Neural cell (in vitro differentiated cells): ENCODE data around the gene SEMA6A. TPM values are rescaled to one million over a fixed set of nuclear protein-coding genes. Genes with fewer than 3 reads are reported as not detected.

Experiments
- H2AFZ ChIP-seq: fragments of 200-600, 300-800 bp; sonication (generic), shearing (Covaris generic); 2 replicates; pipeline ENCODE4 v1.6.0; 2014; ENCODE audit warnings: low read depth, mild to moderate bottlenecking, antibody characterized with exemption, low read length, moderate library complexity
- H3F3A ChIP-seq: fragments of 200-600 bp; shearing (Covaris generic); 2 replicates; pipeline ENCODE4 v1.6.1; 2016; ENCODE audit warnings: mild to moderate bottlenecking, moderate library complexity, mixed read lengths, antibody characterized with exemption, low read length; ENCODE audit not compliant: insufficient read depth, poor library complexity, severe bottlenecking
- H3K27ac ChIP-seq: fragments of 200-600, 300-800 bp; sonication (generic), shearing (Covaris generic); 2 replicates; pipeline ENCODE4 v1.5.1; 2014; ENCODE audit warnings: mild to moderate bottlenecking, low read length, moderate library complexity
- H3K27me3 ChIP-seq: fragments of 300-800, 200-600 bp; sonication (generic), shearing (Covaris generic); 2 replicates; pipeline ENCODE4 v1.6.0; 2014; ENCODE audit warnings: mild to moderate bottlenecking, low read depth, low read length, moderate library complexity; ENCODE audit not compliant: insufficient read depth
- H3K36me3 ChIP-seq: fragments of 300-800, 200-600 bp; sonication (generic), shearing (Covaris generic); 2 replicates; pipeline ENCODE4 v1.5.1; 2014; ENCODE audit warnings: mild to moderate bottlenecking, antibody characterized with exemption, low read length, moderate library complexity; ENCODE audit not compliant: insufficient read depth
- H3K4me2 ChIP-seq: fragments of 300-800, 200-600 bp; sonication (generic), shearing (Covaris generic); 2 replicates; pipeline ENCODE4 v1.6.0; 2014; ENCODE audit warnings: mild to moderate bottlenecking, low read length
- H3K4me3 ChIP-seq: fragments of 300-800, 200-600 bp; sonication (generic), shearing (Covaris generic); 2 replicates; pipeline ENCODE4 v1.5.1; 2014; ENCODE audit warnings: mild to moderate bottlenecking, low read length, moderate library complexity
- H3K79me2 ChIP-seq: fragments of 200-600 bp; shearing (Covaris generic); replicated peaks from 2 replicates; pipeline ENCODE4 v1.6.0; 2014; ENCODE audit warnings: mild to moderate bottlenecking, low read length, moderate library complexity; ENCODE audit not compliant: insufficient read depth
- H3K9ac ChIP-seq: fragments of 300-800, 200-600 bp; sonication (generic), shearing (Covaris generic); 2 replicates; pipeline ENCODE4 v1.6.1; 2016; ENCODE audit warnings: mild to moderate bottlenecking, low read length, mixed read lengths
- H3K9me2 ChIP-seq: fragments of 200-600 bp; shearing (Covaris generic); 2 replicates; pipeline ENCODE4 v1.6.1; 2016; ENCODE audit warnings: mild to moderate bottlenecking, low read length, mixed read lengths; ENCODE audit not compliant: insufficient read depth
- H3K9me3 ChIP-seq: fragments of 200-600, 300-800 bp; sonication (generic), shearing (Covaris generic); 2 replicates; pipeline ENCODE4 v1.6.1; 2016; ENCODE audit warnings: mild to moderate bottlenecking, mixed run types, low read length, moderate library complexity, mixed read lengths
- H4K20me1 ChIP-seq: fragments of 200-600 bp; shearing (Covaris generic); 2 replicates; pipeline ENCODE4 v1.6.1; 2016; ENCODE audit warnings: mild to moderate bottlenecking, mixed run types; ENCODE audit not compliant: insufficient read depth
- EP300 ChIP-seq: fragments of 450-650 bp; conservative IDR thresholded peaks from 2 replicates; pipeline ENCODE4 v1.6.1; 2014; ENCODE audit warnings: antibody characterized with exemption, mild to moderate bottlenecking, moderate library complexity; ENCODE audit not compliant: poor library complexity, severe bottlenecking
- EZH2 ChIP-seq: fragments of 200-600, 300-800 bp; shearing (Covaris generic), sonication (generic); IDR thresholded peaks from 2 replicates; pipeline ENCODE4 v1.6.1; 2014; ENCODE audit warnings: antibody characterized with exemption, low read length, borderline replicate concordance, mild to moderate bottlenecking; ENCODE audit not compliant: insufficient read depth, poor library complexity, severe bottlenecking
- MXI1 ChIP-seq: fragments of 450-650 bp; conservative IDR thresholded peaks from 2 replicates; pipeline ENCODE4 v1.6.1; 2014; ENCODE audit warnings: antibody characterized with exemption, mild to moderate bottlenecking; ENCODE audit not compliant: poor library complexity, severe bottlenecking
- POLR2AphosphoS5 ChIP-seq: IDR thresholded peaks from 2 replicates; pipeline ENCODE4 v1.6.1; 2012
- RAD21 ChIP-seq: fragments of 450-650 bp; conservative IDR thresholded peaks from 2 replicates; pipeline ENCODE4 v1.6.1; 2014; ENCODE audit warnings: antibody characterized with exemption, mild to moderate bottlenecking, moderate library complexity
- REST ChIP-seq: IDR thresholded peaks from 2 replicates; pipeline ENCODE4 v1.6.1; 2012; ENCODE audit warnings: borderline replicate concordance
- SMC3 ChIP-seq: fragments of 450-650 bp; conservative IDR thresholded peaks from 2 replicates; pipeline ENCODE4 v1.6.1; 2014; ENCODE audit warnings: antibody characterized with exemption, mild to moderate bottlenecking, moderate library complexity; ENCODE audit not compliant: poor library complexity
- TAF1 ChIP-seq: IDR thresholded peaks from 2 replicates; pipeline ENCODE4 v1.6.1; 2012; ENCODE audit warnings: low read depth
- polyA plus RNA-seq: library from polyadenylated mRNA; depleted of rRNA; stranded (reverse); fragments of >200 nt; gene quantifications from 2 replicates; pipeline ENCODE4 v1.2.3, GENCODE V29; 2014
- TF ChIP-seq, protein P1 (sequence below): fragments of 450-650 bp; IDR thresholded peaks from 2 replicates; pipeline ENCODE4 v1.5.1; 2014; ENCODE audit warnings: antibody characterized with exemption, mild to moderate bottlenecking, moderate library complexity; ENCODE audit not compliant: poor library complexity, severe bottlenecking

SEMA6A gene
- polyA plus RNA-seq, 1 donor from 2014 or later = 6.5 TPM

DNA sequence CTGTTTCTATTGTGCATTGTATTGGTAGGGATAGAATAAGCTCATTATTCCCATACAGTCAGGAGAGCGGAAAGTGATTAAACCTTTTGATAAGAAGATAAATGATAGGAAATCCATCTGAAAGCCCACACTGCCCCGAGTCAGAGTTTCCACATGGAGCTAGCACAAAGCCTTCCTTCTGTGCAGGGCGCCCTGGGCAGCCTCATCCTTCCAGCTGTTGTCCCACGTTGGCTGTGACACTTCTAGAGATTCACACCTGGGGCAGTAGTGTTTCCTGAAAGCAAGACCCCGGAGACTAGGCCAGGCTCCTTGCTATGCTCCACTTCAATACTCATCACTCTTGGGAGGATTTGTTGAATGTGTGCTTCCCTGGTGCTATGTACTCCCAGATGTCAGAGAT is 172.4 kb downstream of the SEMA6A start:
- Histone ChIP-seq H3K9ac (no peak overlapping the region), H3K36me3 (no peaks in the 10 kb centered on the region), H3F3A (no peaks in the 10 kb centered on the region), H3K9me3 (no peaks in the 10 kb centered on the region), H3K79me2 (no peaks in the 10 kb centered on the region), H2AFZ (no peak overlapping the region), H3K9me2 (no peaks in the 10 kb centered on the region), H3K27me3 (no peaks in the 10 kb centered on the region), H3K27ac (no peak overlapping the region), H3K4me2 (no peak overlapping the region), H4K20me1 (no peaks in the 10 kb centered on the region), H3K4me3 (no peak overlapping the region)
- TF ChIP-seq POLR2AphosphoS5 (no peak), RAD21 (no peak), MXI1 (no peak), TAF1 (no peak), SMC3 (no peak), EP300 (no peak), REST (no peak), EZH2 (no peak)
- TF ChIP-seq, protein P1, sequence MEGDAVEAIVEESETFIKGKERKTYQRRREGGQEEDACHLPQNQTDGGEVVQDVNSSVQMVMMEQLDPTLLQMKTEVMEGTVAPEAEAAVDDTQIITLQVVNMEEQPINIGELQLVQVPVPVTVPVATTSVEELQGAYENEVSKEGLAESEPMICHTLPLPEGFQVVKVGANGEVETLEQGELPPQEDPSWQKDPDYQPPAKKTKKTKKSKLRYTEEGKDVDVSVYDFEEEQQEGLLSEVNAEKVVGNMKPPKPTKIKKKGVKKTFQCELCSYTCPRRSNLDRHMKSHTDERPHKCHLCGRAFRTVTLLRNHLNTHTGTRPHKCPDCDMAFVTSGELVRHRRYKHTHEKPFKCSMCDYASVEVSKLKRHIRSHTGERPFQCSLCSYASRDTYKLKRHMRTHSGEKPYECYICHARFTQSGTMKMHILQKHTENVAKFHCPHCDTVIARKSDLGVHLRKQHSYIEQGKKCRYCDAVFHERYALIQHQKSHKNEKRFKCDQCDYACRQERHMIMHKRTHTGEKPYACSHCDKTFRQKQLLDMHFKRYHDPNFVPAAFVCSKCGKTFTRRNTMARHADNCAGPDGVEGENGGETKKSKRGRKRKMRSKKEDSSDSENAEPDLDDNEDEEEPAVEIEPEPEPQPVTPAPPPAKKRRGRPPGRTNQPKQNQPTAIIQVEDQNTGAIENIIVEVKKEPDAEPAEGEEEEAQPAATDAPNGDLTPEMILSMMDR = no peak

- no peaks in the 10 kb centered on the region for H4K20me1 ChIP-seq
- no peak overlapping the region for H2AFZ ChIP-seq
- no peaks in the 10 kb centered on the region for H3K27me3 ChIP-seq
- H3K36me3 ChIP-seq = no peaks in the 10 kb centered on the region
- no peak overlapping the region for H3K4me2 ChIP-seq
- H3F3A ChIP-seq = no peaks in the 10 kb centered on the region
- no peak overlapping the region for H3K4me3 ChIP-seq
- H3K9me2 ChIP-seq = no peaks in the 10 kb centered on the region
- H3K9ac ChIP-seq = no peak overlapping the region
- no peak overlapping the region for H3K27ac ChIP-seq
- TF ChIP-seq, protein P1 = no peak
- no peaks in the 10 kb centered on the region for H3K79me2 ChIP-seq
- H3K9me3 ChIP-seq = no peaks in the 10 kb centered on the region
Measured at GRCh38 chr5:116401576-116401975, 173.0 kb downstream of the SEMA6A start.
